Measurements from ENCODE around the gene MORN2.

MORN2 gene

DNA sequence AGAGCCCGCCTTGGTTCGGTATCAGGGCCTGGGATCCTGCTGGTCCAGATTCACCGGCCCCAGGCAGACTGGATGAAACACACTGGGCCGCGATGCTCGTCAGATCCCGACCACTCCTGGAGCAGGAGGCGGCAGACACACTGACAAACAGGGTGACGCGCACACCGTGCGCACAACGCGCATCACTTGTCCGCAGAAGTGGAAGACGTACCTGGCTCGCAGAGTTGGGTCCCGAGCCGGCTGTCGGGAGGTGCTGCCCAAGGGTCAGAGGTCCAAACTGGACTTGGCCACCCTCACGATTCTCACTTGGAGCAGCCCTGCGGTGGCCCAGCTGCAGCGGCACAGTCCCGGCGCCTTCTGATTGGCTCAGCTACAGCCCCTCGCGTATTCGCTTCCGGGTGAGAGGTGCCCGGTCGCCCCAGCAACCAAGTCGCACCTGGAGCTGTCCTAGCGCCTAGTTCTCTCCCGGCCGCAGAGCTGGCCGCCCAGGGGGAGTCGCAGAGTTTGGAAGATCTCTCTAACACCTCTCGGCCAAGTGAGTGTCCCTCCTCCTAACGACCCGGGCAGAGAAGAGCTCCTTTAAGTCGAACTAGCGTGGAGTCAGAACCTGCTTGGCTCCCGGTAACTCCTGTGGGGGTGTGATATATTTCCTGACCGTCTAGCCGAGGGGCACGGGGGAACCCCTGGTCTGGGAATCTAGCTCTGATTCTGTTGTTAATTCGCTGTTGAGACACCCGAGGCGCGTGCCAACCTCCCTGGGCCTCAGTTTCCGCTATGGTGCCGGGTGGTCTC is at the start of gene MORN2, which contains the start of gene DHX57:
Gene MORN2 (plus strand): TSS at position 401 of the 792 bp plus-strand sequence.
Gene DHX57 (minus strand): TSS at position 359 of the 792 bp plus-strand sequence. CDS start 7,529 bp downstream, outside the sequence.
- DNase-seq: peak; percentile 90

DNA sequence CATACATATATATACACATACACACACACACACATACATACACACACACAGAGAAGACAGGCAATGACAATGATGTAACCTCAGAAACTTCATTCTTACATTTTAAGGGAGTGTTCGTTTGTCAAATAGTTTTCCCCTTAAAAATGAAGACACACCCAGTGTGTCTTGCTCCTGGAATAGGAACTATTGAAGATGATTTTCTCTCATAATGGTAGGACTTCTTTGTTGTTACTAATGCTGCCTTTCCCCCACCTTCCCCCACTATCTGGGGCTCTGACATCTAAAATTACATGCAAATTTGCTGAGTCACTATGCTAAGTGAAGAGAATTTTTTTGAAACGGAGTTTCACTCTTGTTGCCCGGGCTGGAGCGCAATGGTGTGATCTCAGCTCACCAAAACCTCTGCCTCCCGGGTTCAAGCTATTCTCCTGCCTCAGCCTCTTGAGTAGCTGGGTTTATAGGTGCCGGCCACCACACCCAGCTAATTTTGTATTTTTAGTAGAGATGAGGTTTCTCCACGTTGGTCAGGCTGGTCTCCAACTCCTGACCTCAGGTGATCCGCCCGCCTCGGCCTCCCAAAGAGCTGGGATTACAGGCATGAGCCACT is 48.1 kb upstream of the MORN2 start:
- peak; percentile 18 for DNase-seq

- no peak for DNase-seq
Measured at GRCh38 chr2:38828460-38828859, 47.3 kb upstream of the MORN2 start.

DNA sequence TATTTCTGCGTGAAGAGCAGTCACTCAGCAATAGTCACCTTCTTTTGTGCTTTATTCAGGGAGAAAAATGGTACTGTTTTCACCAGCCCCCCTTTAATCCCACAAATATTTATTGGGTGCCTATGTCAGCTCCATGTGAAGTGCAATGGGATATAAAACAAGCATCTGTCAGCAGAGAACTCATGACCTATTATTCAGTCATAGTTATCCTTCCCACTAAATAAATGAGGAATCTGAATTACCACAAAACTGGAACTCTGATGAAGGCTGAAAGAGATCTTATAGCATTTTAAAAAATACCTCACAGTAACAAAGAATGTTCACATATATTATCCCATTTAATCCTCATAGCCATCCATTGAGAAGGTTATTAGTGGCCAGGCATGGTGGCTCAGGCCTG is 45.8 kb upstream of the MORN2 start:
- no peak for DNase-seq

DNA sequence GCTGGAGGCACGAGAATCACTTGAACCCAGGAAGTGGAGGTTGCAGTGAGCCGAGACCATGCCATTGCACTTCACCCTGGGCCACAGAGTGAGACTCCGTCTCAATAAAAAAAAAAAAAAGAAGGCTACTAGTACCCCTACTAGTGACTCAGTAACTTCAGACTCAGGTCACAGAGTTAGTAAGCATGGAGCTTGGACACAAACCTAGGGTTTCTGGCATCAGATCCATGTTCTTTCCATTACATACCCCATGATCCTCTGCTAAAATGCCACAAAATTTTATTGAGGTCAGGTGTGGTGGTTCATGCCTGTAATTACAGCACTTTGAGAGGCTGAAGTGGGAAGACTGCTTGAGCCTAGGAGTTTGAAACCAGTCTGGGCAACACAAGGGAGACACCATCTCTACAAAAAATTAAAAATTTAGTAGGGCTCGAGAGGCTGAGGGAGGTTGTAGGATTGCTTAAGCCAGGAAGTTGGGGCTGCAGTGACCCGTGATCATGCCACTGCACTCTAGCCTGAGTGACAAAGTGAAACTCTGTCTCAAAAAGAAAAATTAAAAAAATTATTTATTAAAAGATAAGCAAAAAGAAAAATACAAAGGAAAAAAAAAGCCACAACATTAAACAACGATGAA is 45.1 kb upstream of the MORN2 start:
- DNase-seq: no peak

GRCh38 chr2:38835015-38835601 is 40.7 kb upstream of the MORN2 start:
- peak; percentile 42 for DNase-seq

GRCh38 chr2:38835990-38836389 is 39.8 kb upstream of the MORN2 start:
- no peak for DNase-seq

- no peak for DNase-seq
Measured at GRCh38 chr2:38836791-38837190, 39.0 kb upstream of the MORN2 start.

- DNase-seq: no peak
Measured at GRCh38 chr2:38850045-38850444, 25.7 kb upstream of the MORN2 start.

DNA sequence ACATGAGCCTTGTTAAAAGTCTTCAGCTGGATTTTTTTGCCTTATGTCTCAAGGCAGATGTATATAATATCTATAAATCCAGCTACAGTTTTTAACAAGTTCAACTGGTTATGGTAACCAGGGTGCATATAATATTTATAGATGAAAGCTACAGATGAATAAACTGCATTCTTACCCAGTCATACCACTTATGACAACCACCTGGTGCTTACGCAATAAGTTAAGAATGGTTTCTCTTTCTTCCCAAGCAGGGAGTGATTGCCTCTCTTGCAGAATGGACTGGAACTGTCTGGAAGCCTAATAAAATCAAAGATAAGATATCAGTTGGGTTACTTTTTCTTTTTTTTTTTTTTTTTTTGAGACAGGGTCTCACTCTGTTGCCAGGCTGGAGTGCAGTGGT is 19.6 kb upstream of the MORN2 start:
- peak; percentile 37 for DNase-seq

DNA sequence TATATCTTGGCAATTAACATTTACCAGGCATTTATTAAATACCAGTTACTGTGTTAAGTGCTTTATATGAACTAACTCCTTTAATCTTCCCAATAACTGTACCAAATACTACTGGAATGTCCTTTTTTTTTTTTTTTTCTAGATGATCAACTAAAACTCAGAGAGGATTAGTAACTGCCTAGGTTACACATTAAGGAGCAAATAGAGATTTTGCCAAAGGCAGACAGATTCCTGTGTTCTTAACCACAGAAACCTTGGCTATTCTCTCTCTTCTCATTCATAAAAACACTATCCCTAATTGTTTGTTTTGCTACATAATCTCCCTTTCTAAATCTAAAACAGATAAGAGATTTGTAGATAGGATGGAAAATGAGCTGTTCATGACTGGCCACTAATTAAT is 13.3 kb upstream of the MORN2 start:
- DNase-seq: no peak

GRCh38 chr2:38863061-38863695 is 12.6 kb upstream of the MORN2 start:
- peak; percentile 59 for DNase-seq

- DNase-seq: peak; percentile 59
Measured at GRCh38 chr2:38866773-38867443, 8.9 kb upstream of the MORN2 start.

GRCh38 chr2:38871432-38871831 is 4.3 kb upstream of the MORN2 start:
- DNase-seq: no peak

- no peak for DNase-seq
Measured at GRCh38 chr2:38873763-38874162, 2.0 kb upstream of the MORN2 start.

GRCh38 chr2:38875227-38875575 is 575 bp upstream of the MORN2 start:
- DNase-seq: no peak

DNA sequence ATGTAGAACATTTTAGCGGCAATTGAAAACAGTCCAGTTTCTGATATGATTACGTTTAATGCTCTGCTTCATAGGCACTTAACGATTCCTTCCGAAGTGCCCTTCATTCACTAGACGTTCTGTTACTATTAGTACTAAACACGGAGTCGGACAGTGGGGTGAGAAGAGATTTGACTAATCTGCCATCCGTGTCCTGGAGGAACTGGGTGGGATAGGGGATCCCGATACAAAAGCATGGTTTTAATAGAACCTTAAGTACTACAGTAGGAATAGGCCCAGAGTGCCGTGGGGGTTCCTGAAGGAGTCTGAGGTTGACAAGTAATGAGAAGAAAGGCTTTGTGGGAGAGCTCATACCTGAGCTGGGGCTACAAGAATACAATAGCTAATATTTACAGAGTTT is 631 bp downstream of the MORN2 start:
- DNase-seq: no peak

- DNase-seq: no peak
Measured at GRCh38 chr2:38886063-38886462, 10.3 kb downstream of the MORN2 start.

- DNase-seq: no peak
Measured at GRCh38 chr2:38887347-38887746, 11.6 kb downstream of the MORN2 start.

DNA sequence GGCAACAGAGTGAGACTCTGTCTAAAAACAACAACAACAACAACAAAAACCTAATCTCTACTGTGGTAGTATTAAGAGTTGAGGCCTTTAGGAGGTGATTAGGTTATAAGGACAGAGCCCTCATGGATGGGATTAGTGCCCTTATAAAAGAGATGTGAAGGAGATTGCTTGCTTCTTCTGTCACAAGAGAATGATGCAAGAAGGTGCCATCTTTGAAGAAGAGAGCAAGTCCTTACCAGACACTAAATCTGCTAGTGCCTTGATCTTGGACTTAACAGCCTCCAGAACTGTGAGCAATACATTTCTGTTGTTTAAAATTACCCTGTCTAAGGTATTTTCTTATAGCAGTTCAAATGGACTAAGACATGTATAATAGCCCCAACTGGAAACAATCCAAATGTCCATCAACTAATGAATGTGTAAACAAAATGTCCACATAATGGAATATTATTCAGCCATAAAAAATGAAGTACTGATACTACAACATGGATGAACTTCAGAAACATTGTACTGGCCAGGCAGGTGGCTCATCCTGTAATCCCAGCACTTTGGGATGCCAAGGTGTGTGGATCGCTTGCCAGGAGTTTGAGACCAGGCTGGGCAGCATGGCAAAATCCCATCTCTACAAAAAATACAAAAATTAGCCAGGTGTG is 12.3 kb downstream of the MORN2 start:
- DNase-seq: no peak

- DNase-seq: no peak
Measured at GRCh38 chr2:38889045-38889444, 13.3 kb downstream of the MORN2 start.

- no peak for DNase-seq
Measured at GRCh38 chr2:38889575-38889974, 13.8 kb downstream of the MORN2 start, which contains the start of gene ARHGEF33. TSS of gene ARHGEF33 (plus strand) at chr2:38889875. CDS start at chr2:38919448, 29,573 bp downstream.

All from activated CD4-positive, alpha-beta T cell treated with anti-CD3 and anti-CD28 coated beads, Interleukin-10, Interleukin-2, amounts not matched to agents 100 ng/mL and 50 ng/mL, durations not matched to agents 16 hours and 8 hours (primary cell).